ENCODE data around the gene DDX6.

DNA sequence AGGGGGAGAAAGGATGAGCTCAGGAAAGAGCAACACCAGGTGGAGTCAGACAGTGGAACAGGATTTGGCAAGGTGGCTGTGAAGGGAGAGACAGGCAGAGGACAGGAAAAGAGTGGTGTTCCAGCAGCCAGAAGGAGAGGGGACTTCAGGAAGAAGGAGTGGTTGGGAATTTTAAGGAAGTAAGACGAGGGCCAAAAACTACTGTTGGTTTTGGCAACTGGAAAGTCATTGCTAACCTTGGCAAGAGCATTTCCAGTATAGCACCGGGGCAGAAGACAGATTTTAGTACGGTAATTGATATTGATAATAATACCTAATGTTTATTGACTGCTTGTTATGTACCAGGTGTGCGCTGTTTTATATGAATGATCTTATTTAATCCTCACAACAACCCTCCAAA is 15.4 kb upstream of the DDX6 start:
- TF ChIP-seq ZC3H10 (CRISPR knock-in tag; IDR thresholded peaks at IDR 0.05): no peak
- TF ChIP-seq ZNF70 (CRISPR knock-in tag; IDR thresholded peaks at IDR 0.05): no peak
- no peak for TF ChIP-seq ZNF565 (CRISPR knock-in tag; conservative IDR thresholded peaks at IDR 0.05; ENCODE audit: low read depth)
- no peak for TF ChIP-seq SNAI2 (CRISPR knock-in tag; IDR thresholded peaks at IDR 0.05)
- no peak for TF ChIP-seq RARB (CRISPR knock-in tag; IDR thresholded peaks at IDR 0.05)
- TF ChIP-seq CSDC2 (CRISPR knock-in tag; IDR thresholded peaks at IDR 0.05): no peak
- no peak for TF ChIP-seq PATZ1 (CRISPR knock-in tag; IDR thresholded peaks at IDR 0.05; ENCODE audit: borderline replicate concordance)
